ENCODE results near the gene FGR. TPM values are rescaled to one million over a fixed set of nuclear protein-coding genes. Genes with fewer than 3 reads are reported as not detected.

Gene FGR
- polyA plus RNA-seq, 1 of the 3 experiments (the other 2 are of a cell fraction): not detected

- Histone ChIP-seq H3K9me2 (no peaks in the 10 kb centered on the region), H3K4me1 (ENCODE audit: control insufficient read depth in 1 of 2, insufficient read depth in 2 of 2, low read depth in 1 of 2, low read length in 1 of 2) (peaks cover 4 to 10% of the 10 kb centered on the region in 2 experiments; a peak in 1 of 4 replicates), H3K27ac (ENCODE audit: low read depth in 2 of 2, low read length in 1 of 2) (no peak overlapping the region), H3K4me2 (no peak overlapping the region), H3K4me3 (ENCODE audit: low read depth in 2 of 2, low read length in 1 of 2) (no peak overlapping the region), H3K9me3 (no peaks in the 10 kb centered on the region), H2AFZ (ENCODE audit: low read depth) (no peak overlapping the region), H3K9ac (no peak overlapping the region), H3F3A (replicated peaks; ENCODE audit: insufficient read depth) (no peaks in the 10 kb centered on the region), H3K79me2 (ENCODE audit: insufficient read depth) (no peaks in the 10 kb centered on the region), H3K36me3 (replicated peaks in 1 of 2; ENCODE audit: control insufficient read depth in 1 of 2, insufficient read depth in 2 of 2, low read length in 1 of 2) (no peaks in the 10 kb centered on the region), H3K27me3 (ENCODE audit: insufficient read depth) (no peaks in the 10 kb centered on the region), H4K20me1 (ENCODE audit: insufficient read depth) (no peaks in the 10 kb centered on the region)
- no peak for TF ChIP-seq RFX5 (IDR thresholded peaks at IDR 0.05; ENCODE audit: low read length)
- no peak for TF ChIP-seq GABPA (IDR thresholded peaks at IDR 0.05; ENCODE audit: low read depth)
- TF ChIP-seq YY1 (IDR thresholded peaks at IDR 0.05; ENCODE audit: low read depth): no peak
- no peak for TF ChIP-seq ELF1 (IDR thresholded peaks at IDR 0.05)
- no peak for TF ChIP-seq EZH2phosphoT487 (IDR thresholded peaks at IDR 0.05; ENCODE audit: borderline replicate concordance, low read depth)
- TF ChIP-seq RCOR1 (IDR thresholded peaks at IDR 0.05; ENCODE audit: low read length): no peak
- TF ChIP-seq TEAD4 (IDR thresholded peaks at IDR 0.05; ENCODE audit: borderline replicate concordance, insufficient read depth): no peak
- TF ChIP-seq POLR2AphosphoS5 (IDR thresholded peaks at IDR 0.05; ENCODE audit: low read depth, low read length): no peak
- TF ChIP-seq ZBTB33 (IDR thresholded peaks at IDR 0.05; ENCODE audit: borderline replicate concordance, low read depth): no peak
- no peak for TF ChIP-seq IRF3 (IDR thresholded peaks at IDR 0.05; ENCODE audit: low read depth, low read length)
- TF ChIP-seq SMC3 (IDR thresholded peaks at IDR 0.05; ENCODE audit: low read depth, low read length): no peak
- no peak for TF ChIP-seq SIN3A (IDR thresholded peaks at IDR 0.05; ENCODE audit: borderline replicate concordance, low read depth, low read length)
- no peak for TF ChIP-seq RAD21 (IDR thresholded peaks at IDR 0.05; ENCODE audit: low read length)
- no peak for TF ChIP-seq USF2 (IDR thresholded peaks at IDR 0.05; ENCODE audit: borderline replicate concordance, low read depth, low read length)
- no peak for TF ChIP-seq JUND (IDR thresholded peaks at IDR 0.05)
- no peak for TF ChIP-seq EP300 (IDR thresholded peaks at IDR 0.05; ENCODE audit: borderline replicate concordance in 1 of 2, low read depth in 1 of 2, low read length in 1 of 2)
- no peak for TF ChIP-seq MAX (IDR thresholded peaks at IDR 0.05; ENCODE audit: low read depth)
- no peak for TF ChIP-seq CHD2 (IDR thresholded peaks at IDR 0.05; ENCODE audit: low read length, partially characterized antibody)
- ChIA-PET POLR2A (no interaction called here), CTCF (interaction anchor here (1.1 to 22.9 kb wide), 2 partner anchors 18 to 37 kb away, joined by 4 to 526 read pairs; partner anchors contain the start of gene IFI6)
- DNase-seq: no peak
- WGBS (ENCODE audit: low lambda C conversion rate): 80% methylated on average over 9 of the region's 11 CpGs
Measured at GRCh38 chr1:27626031-27626935, 8.7 kb downstream of the FGR start.
